ENCODE results near the gene ERC2. TPM values are rescaled to one million over a fixed set of nuclear protein-coding genes. Genes with fewer than 3 reads are reported as not detected.

The ERC2 gene
- total RNA-seq, 2 donors from 2014 or later: 16.1 to 22.8 TPM

DNA sequence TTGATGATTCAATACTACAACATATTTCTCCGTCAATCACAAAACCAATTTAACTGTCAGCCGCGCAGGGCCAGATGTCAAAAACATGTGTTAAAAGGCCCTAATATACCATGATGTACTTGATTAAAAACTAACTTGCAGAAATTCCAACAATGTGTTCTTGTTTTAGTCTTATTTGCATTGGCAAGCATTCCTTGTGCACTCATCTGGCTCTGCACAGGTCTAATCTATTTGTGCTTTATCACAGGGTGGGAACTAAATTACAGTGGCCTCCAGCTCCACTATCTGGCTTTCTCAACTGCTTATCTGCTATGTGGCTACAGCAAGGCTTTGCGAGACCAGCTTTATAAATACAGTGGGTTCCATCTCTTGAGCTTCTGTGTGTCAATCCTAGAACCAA is 455.5 kb downstream of the ERC2 start:
- Histone ChIP-seq H3K4me3 (ENCODE audit: low read length) (no peak overlapping the region), H3K36me3 (ENCODE audit: control insufficient read depth, insufficient read depth, low read length) (no peaks in the 10 kb centered on the region), H3K9ac (ENCODE audit: extremely low read depth, low read length, poor library complexity, severe bottlenecking) (no peak overlapping the region), H3K27me3 (ENCODE audit: control insufficient read depth, insufficient read depth, low read length, poor library complexity, severe bottlenecking) (no peaks in the 10 kb centered on the region), H3K4me1 (ENCODE audit: control insufficient read depth, insufficient read depth, low read length) (no peaks in the 10 kb centered on the region), H3K9me3 (ENCODE audit: control insufficient read depth, low read length) (no peaks in the 10 kb centered on the region), H3K27ac (ENCODE audit: low read depth, low read length) (no peak overlapping the region)
- H3K36me3 Mint-ChIP-seq (ENCODE audit: low read depth): peaks cover 3% of the 10 kb centered on the region
- TF ChIP-seq, protein P1, sequence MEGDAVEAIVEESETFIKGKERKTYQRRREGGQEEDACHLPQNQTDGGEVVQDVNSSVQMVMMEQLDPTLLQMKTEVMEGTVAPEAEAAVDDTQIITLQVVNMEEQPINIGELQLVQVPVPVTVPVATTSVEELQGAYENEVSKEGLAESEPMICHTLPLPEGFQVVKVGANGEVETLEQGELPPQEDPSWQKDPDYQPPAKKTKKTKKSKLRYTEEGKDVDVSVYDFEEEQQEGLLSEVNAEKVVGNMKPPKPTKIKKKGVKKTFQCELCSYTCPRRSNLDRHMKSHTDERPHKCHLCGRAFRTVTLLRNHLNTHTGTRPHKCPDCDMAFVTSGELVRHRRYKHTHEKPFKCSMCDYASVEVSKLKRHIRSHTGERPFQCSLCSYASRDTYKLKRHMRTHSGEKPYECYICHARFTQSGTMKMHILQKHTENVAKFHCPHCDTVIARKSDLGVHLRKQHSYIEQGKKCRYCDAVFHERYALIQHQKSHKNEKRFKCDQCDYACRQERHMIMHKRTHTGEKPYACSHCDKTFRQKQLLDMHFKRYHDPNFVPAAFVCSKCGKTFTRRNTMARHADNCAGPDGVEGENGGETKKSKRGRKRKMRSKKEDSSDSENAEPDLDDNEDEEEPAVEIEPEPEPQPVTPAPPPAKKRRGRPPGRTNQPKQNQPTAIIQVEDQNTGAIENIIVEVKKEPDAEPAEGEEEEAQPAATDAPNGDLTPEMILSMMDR (conservative IDR thresholded peaks at IDR 0.05): no peak
- no peak overlapping the region for H3K4me3 Mint-ChIP-seq
- peaks cover 3% of the 10 kb centered on the region for H3K9me3 Mint-ChIP-seq
- WGBS, 2 experiments (ENCODE audit: insufficient coverage in 1 of 2, insufficient read length in 1 of 2): 91 to 100% methylated on average over 1 to 4 of the region's 4 CpGs
- no peak for DNase-seq
- no peaks in the 10 kb centered on the region for H3K27me3 Mint-ChIP-seq (ENCODE audit: insufficient read depth)
- no peaks in the 10 kb centered on the region for H3K4me1 Mint-ChIP-seq
- H3K27ac Mint-ChIP-seq: no peak overlapping the region

DNA sequence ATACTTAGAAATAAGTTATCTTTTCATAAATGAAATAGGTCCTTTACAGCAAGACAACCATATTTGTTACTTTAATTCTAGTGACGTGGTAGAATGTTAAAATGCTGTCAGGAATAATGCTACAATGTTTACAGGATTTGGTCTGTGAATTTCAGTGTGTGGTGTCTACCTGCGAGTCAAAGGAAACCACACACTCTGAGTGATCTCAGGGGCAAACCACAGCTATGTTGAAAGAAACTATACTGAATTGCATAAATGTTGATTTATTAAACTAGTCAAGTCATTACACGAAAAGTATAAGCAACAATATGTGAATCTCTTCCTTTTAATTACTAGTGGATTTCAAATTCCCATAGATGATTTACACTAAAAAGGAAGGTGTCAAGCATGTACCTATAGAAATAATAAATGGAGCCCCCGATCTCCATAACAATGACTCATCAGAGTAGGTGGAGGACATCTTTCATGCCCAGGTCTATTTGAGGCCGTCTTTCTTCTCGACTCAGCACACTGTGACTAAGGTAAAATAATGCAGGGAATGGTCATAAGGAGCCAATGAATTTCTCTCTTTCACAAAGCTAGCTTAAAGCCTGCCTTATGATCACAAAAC is 463.0 kb downstream of the ERC2 start:
- Histone ChIP-seq H3K4me1 (ENCODE audit: control insufficient read depth, insufficient read depth, low read length) (peaks cover 4% of the 10 kb centered on the region), H3K27ac (ENCODE audit: low read depth, low read length) (no peak overlapping the region), H3K27me3 (ENCODE audit: control insufficient read depth, insufficient read depth, low read length, poor library complexity, severe bottlenecking) (no peaks in the 10 kb centered on the region), H3K36me3 (ENCODE audit: control insufficient read depth, insufficient read depth, low read length) (no peaks in the 10 kb centered on the region), H3K9me3 (ENCODE audit: control insufficient read depth, low read length) (no peaks in the 10 kb centered on the region), H3K9ac (ENCODE audit: extremely low read depth, low read length, poor library complexity, severe bottlenecking) (no peak overlapping the region), H3K4me3 (ENCODE audit: low read length) (no peak overlapping the region)
- H3K27me3 Mint-ChIP-seq (ENCODE audit: insufficient read depth): no peaks in the 10 kb centered on the region
- TF ChIP-seq, protein P1 (conservative IDR thresholded peaks at IDR 0.05): no peak
- no peaks in the 10 kb centered on the region for H3K9me3 Mint-ChIP-seq
- 84 to 89% methylated on average over 5 to 6 of the region's 6 CpGs for WGBS, 2 experiments (ENCODE audit: insufficient coverage in 1 of 2, insufficient read length in 1 of 2)
- no peak for DNase-seq
- no peak overlapping the region for H3K4me3 Mint-ChIP-seq
- no peak overlapping the region for H3K27ac Mint-ChIP-seq
- H3K4me1 Mint-ChIP-seq: peaks cover 22% of the 10 kb centered on the region
- H3K36me3 Mint-ChIP-seq (ENCODE audit: low read depth): no peaks in the 10 kb centered on the region

DNA sequence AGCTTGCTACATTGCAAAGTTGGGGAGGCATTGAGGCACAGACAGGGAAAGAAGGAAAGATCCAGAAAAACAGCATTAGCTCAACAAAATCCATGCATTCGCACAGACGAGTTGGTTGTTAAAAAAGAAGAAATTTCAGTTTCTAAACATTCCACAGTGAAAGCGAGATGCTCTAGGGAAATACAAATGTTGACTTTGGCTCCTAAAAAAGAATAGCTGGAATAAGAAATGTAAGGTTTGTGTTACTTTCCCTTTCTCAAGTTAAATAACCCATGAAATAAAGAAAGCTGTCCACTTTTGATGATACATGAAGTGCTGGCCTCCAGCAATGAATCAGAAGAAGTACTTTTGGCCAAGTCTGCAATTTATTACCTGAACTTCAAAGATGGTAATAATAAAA is 465.1 kb downstream of the ERC2 start:
- Mint-ChIP-seq H3K4me1 (peaks cover 28% of the 10 kb centered on the region), H3K4me3 (no peak overlapping the region), H3K27me3 (ENCODE audit: insufficient read depth) (no peaks in the 10 kb centered on the region), H3K36me3 (ENCODE audit: low read depth) (no peaks in the 10 kb centered on the region), H3K9me3 (no peaks in the 10 kb centered on the region), H3K27ac (no peak overlapping the region)
- peaks cover 4% of the 10 kb centered on the region for H3K4me1 ChIP-seq (ENCODE audit: control insufficient read depth, insufficient read depth, low read length)
- no peak overlapping the region for H3K27ac ChIP-seq (ENCODE audit: low read depth, low read length)
- no peak overlapping the region for H3K4me3 ChIP-seq (ENCODE audit: low read length)
- no peak overlapping the region for H3K9ac ChIP-seq (ENCODE audit: extremely low read depth, low read length, poor library complexity, severe bottlenecking)
- H3K9me3 ChIP-seq (ENCODE audit: control insufficient read depth, low read length): no peaks in the 10 kb centered on the region
- no peaks in the 10 kb centered on the region for H3K36me3 ChIP-seq (ENCODE audit: control insufficient read depth, insufficient read depth, low read length)
- WGBS, 2 experiments (ENCODE audit: insufficient coverage in 1 of 2, insufficient read length in 1 of 2): 79 to 100% methylated on average over 2 to 3 of the region's 3 CpGs
- no peak for DNase-seq
- H3K27me3 ChIP-seq (ENCODE audit: control insufficient read depth, insufficient read depth, low read length, poor library complexity, severe bottlenecking): no peaks in the 10 kb centered on the region
- TF ChIP-seq, protein P1 (conservative IDR thresholded peaks at IDR 0.05): no peak
